ENCODE data around the gene PSMA1. TPM values are rescaled to one million over a fixed set of nuclear protein-coding genes. Genes with fewer than 3 reads are reported as not detected.

Gene PSMA1
- total RNA-seq, 4 donors from 2014 or later: 67.9 to 85.7 (median 76.8) TPM

DNA sequence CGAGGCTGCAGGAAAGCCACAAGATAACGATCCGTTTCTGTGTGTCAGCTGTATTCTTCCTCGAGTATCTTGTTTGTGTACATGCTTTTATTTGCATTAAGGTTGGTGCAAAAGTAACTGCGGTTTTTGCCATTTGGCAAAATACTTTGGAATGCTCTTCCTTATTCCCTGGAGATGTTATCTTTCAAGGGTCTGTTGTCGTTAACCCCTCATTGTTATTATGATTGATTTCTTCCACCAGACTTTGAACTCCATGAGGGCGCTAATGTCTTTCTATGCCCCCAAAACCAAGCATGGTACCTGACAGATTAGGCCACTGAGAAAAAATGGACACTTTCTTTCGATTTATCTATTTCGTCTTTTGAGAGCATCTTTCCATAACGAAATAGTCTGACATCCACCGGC is 563 bp upstream of the PSMA1 start:
- DNase-seq (ENCODE audit: low spot score in 2 of 2): no peak
- H3K27ac ChIP-seq: peak overlapping the region; percentile 65 to 91 (median 89)
- H3K4me1 ChIP-seq: peaks cover 0 to 28% (median 13%) of the 10 kb centered on the region in 4 donors
- peak overlapping the region; percentile 70 to 91 (median 85) for H3K4me3 ChIP-seq
- TF ChIP-seq POLR2A (IDR thresholded peaks at IDR 0.05) (no peak), EP300 (IDR thresholded peaks at IDR 0.05) (no peak)
- TF ChIP-seq, protein P1, sequence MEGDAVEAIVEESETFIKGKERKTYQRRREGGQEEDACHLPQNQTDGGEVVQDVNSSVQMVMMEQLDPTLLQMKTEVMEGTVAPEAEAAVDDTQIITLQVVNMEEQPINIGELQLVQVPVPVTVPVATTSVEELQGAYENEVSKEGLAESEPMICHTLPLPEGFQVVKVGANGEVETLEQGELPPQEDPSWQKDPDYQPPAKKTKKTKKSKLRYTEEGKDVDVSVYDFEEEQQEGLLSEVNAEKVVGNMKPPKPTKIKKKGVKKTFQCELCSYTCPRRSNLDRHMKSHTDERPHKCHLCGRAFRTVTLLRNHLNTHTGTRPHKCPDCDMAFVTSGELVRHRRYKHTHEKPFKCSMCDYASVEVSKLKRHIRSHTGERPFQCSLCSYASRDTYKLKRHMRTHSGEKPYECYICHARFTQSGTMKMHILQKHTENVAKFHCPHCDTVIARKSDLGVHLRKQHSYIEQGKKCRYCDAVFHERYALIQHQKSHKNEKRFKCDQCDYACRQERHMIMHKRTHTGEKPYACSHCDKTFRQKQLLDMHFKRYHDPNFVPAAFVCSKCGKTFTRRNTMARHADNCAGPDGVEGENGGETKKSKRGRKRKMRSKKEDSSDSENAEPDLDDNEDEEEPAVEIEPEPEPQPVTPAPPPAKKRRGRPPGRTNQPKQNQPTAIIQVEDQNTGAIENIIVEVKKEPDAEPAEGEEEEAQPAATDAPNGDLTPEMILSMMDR (IDR thresholded peaks at IDR 0.05): no peak
- no peaks in the 10 kb centered on the region for H3K27me3 ChIP-seq
- peaks cover 0 to 24% (median 0%) of the 10 kb centered on the region in 3 donors for H3K36me3 ChIP-seq
- 12 to 22% methylated on average over 11 of the region's 11 CpGs for WGBS, 2 donors
- H3K9me3 ChIP-seq: no peaks in the 10 kb centered on the region

DNA sequence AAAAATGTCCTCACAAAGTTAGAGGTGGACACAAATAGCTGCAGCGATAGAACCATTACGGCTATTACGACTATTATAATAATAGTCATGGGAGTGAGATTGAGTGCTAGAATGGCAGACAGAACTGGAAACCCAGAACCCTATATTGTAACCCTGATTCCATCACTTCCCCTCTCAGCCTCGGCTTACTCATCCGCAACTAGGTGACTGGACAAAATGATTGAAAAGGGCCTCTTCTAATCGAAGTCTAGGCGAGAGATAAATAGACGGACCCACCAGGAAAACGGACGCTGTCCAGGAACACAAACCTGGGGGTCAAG is 629 bp downstream of the PSMA1 start:
- 0 to 3% methylated on average over 10 of the region's 10 CpGs for WGBS, 2 donors
- peak overlapping the region; percentile 70 to 91 (median 85) for H3K4me3 ChIP-seq
- TF ChIP-seq EP300 (IDR thresholded peaks at IDR 0.05): no peak
- TF ChIP-seq, protein P1 (IDR thresholded peaks at IDR 0.05): no peak
- TF ChIP-seq POLR2A (IDR thresholded peaks at IDR 0.05): no peak
- H3K27me3 ChIP-seq: no peaks in the 10 kb centered on the region
- H3K36me3 ChIP-seq: peaks cover 0 to 33% (median 0%) of the 10 kb centered on the region in 3 donors
- peak overlapping the region; percentile 66 to 91 (median 89) for H3K27ac ChIP-seq
- DNase-seq (ENCODE audit: low spot score in 2 of 2): no peak
- H3K4me1 ChIP-seq: peaks cover 0 to 28% (median 13%) of the 10 kb centered on the region in 4 donors
- H3K9me3 ChIP-seq: no peaks in the 10 kb centered on the region

DNA sequence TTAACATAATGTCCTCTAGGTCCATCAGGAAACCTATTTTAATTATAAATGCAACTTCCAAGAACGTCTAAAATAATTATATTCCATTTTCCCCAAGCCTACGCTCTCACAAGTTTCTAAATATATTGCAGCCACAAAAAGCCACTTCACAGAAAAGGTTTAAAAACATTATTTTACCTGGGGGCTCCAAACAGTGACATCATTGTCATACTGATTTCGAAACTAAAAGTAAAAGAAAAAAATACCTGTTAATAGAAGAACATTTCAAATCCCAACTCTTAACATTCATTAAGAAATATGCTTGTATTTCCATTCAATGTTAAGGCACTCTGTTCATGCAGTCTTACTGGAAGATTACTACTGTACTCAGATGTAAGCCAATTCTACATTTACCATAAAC is 1.4 kb downstream of the PSMA1 start:
- Histone ChIP-seq H3K27ac (peak overlapping the region in 2 of 4 donors; percentile 18 to 91), H3K36me3 (peaks cover 0 to 40% (median 0%) of the 10 kb centered on the region in 3 donors), H3K4me3 (peak overlapping the region; percentile 70 to 91 (median 85)), H3K9me3 (no peaks in the 10 kb centered on the region), H3K4me1 (peaks cover 0 to 28% (median 13%) of the 10 kb centered on the region in 4 donors), H3K27me3 (no peaks in the 10 kb centered on the region)
- 74 to 77% methylated on average over 3 of the region's 3 CpGs for WGBS, 2 donors
- DNase-seq (ENCODE audit: low spot score in 2 of 2): no peak
- TF ChIP-seq POLR2A (IDR thresholded peaks at IDR 0.05) (no peak), EP300 (IDR thresholded peaks at IDR 0.05) (no peak)
- TF ChIP-seq, protein P1 (IDR thresholded peaks at IDR 0.05): no peak

DNA sequence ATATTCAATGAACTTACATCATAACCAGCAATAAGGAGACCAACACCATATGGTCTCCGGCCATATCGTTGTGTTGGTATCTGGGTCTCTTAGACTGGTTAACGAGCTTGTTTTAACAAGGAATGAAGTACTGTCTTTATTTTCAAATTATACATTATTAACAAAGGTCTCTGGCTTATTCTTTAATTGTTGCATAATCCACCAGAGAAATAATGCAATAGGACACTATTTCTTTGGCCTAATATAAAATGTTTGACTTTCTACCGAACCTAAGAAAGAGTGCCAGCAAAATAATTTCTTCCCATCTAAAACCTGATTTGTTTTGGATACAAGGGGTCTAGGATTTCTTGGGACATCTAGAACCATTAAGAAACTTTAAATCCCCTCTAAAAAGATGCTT is 6.4 kb downstream of the PSMA1 start:
- WGBS, 2 donors: 96% methylated on average over 4 of the region's 4 CpGs
- Histone ChIP-seq H3K9me3 (no peaks in the 10 kb centered on the region), H3K36me3 (peaks cover 0 to 91% (median 6%) of the 10 kb centered on the region in 3 donors)

DNA sequence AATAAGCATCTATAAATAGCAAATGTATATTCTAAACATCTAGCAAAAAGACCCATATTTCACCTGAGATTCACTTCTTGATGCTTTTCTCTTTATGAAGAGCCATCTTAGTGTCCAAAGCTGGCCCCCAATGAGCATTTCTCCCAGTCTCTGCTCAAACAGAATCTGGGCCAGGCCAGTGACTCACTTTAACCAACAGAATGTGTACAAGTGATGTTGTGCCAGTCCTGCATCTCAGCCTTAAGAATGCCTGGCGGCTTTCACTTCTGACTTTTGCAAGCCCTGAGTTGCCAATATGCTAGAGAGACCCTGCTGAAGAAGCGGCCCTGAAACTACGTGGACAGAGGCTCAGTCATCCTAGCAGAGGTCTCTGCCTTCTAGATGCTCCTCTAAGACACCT is 13.7 kb downstream of the PSMA1 start:
- DNase-seq (ENCODE audit: low spot score in 2 of 2): no peak
- H3K36me3 ChIP-seq: peaks cover 0 to 84% (median 14%) of the 10 kb centered on the region in 3 donors
- TF ChIP-seq EP300 (IDR thresholded peaks at IDR 0.05) (no peak), POLR2A (IDR thresholded peaks at IDR 0.05) (no peak)
- TF ChIP-seq, protein P1 (IDR thresholded peaks at IDR 0.05): no peak
- H3K4me1 ChIP-seq: no peaks in the 10 kb centered on the region
- H3K4me3 ChIP-seq: no peak overlapping the region
- no peak overlapping the region for H3K27ac ChIP-seq
- WGBS, 2 donors: 87 to 96% methylated on average over 3 of the region's 3 CpGs
- no peaks in the 10 kb centered on the region for H3K9me3 ChIP-seq
- no peaks in the 10 kb centered on the region for H3K27me3 ChIP-seq

More for the DNA sequence above, 6.4 kb downstream of the PSMA1 start:
- Histone ChIP-seq H3K27ac (no peak overlapping the region), H3K27me3 (no peaks in the 10 kb centered on the region), H3K4me3 (no peak overlapping the region), H3K4me1 (peaks cover 0 to 13% (median 8%) of the 10 kb centered on the region in 4 donors)
- TF ChIP-seq POLR2A (IDR thresholded peaks at IDR 0.05): no peak
- TF ChIP-seq, protein P1 (IDR thresholded peaks at IDR 0.05): no peak
- no peak for TF ChIP-seq EP300 (IDR thresholded peaks at IDR 0.05)
- DNase-seq (ENCODE audit: low spot score in 2 of 2): no peak
